ENCODE data around the gene RAB23. TPM values are rescaled to one million over a fixed set of nuclear protein-coding genes. Genes with fewer than 3 reads are reported as not detected.

RAB23 gene
- total RNA-seq, 1 experiment from 2014 or later: 11.7 TPM

- no peak for TF ChIP-seq CTCF (IDR thresholded peaks at IDR 0.05 in 2 of 3, conservative IDR thresholded peaks at IDR 0.05 in 1 of 3; ENCODE audit: borderline replicate concordance in 1 of 3, insufficient read depth in 1 of 3, low read depth in 2 of 3, low read length in 2 of 3)
- no peak for TF ChIP-seq JUND (IDR thresholded peaks at IDR 0.05)
- no peak for TF ChIP-seq TCF7L2 (IDR thresholded peaks at IDR 0.05; ENCODE audit: borderline replicate concordance, extremely low read depth, insufficient read depth, insufficient read length)
- TF ChIP-seq ZNF274 (IDR thresholded peaks at IDR 0.05; ENCODE audit: low read depth, low read length): no peak
- TF ChIP-seq RAD21 (IDR thresholded peaks at IDR 0.05; ENCODE audit: low read depth): no peak
- TF ChIP-seq CBX3 (IDR thresholded peaks at IDR 0.05; ENCODE audit: low read depth): no peak
- no peak for TF ChIP-seq ZFX (IDR thresholded peaks at IDR 0.05)
- no peak for TF ChIP-seq EZH2phosphoT487 (IDR thresholded peaks at IDR 0.05; ENCODE audit: borderline replicate concordance)
- TF ChIP-seq ELF1 (IDR thresholded peaks at IDR 0.05; ENCODE audit: borderline replicate concordance, low read depth): no peak
- no peak for TF ChIP-seq MAX (IDR thresholded peaks at IDR 0.05)
- TF ChIP-seq EZH2 (IDR thresholded peaks at IDR 0.05): no peak
- no peak for TF ChIP-seq SIN3A (IDR thresholded peaks at IDR 0.05; ENCODE audit: low read depth)
Measured at GRCh38 chr6:57147401-57147800, 74.7 kb downstream of the RAB23 start (continued).

GRCh38 chr6:57143690-57144089, 78.4 kb downstream of the RAB23 start:
- intact Hi-C loops (cut with micrococcal nuclease): no loop called here
- no peaks in the 10 kb centered on the region for H4K20me1 ChIP-seq (ENCODE audit: insufficient read depth)
- ChIA-PET POLR2A (no interaction called here), CTCF (no interaction called here), RAD21 (ENCODE audit: low non-redundant PET in 1 of 2, low total read pairs in 2 of 2, uncharacterized antibody in 2 of 2, unreplicated experiment in 2 of 2) (no interaction called here)
- H3K9me3 ChIP-seq (ENCODE audit: control insufficient read depth in 1 of 2, insufficient read depth in 1 of 2, low read depth in 1 of 2, low read length in 2 of 2): no peaks in the 10 kb centered on the region
- no peak overlapping the region for H2AFZ ChIP-seq (ENCODE audit: low read depth, low read length, poor library complexity, severe bottlenecking)
- no peaks in the 10 kb centered on the region for H3K27me3 ChIP-seq (ENCODE audit: insufficient read depth, low read length)
- peaks cover 9 to 15% of the 10 kb centered on the region in 2 experiments; a peak in 2 of 4 replicates for H3K36me3 ChIP-seq (ENCODE audit: control insufficient read depth in 1 of 2, insufficient read depth in 2 of 2, low read length in 2 of 2)
- no peaks in the 10 kb centered on the region for H3K4me1 ChIP-seq (ENCODE audit: control insufficient read depth in 1 of 2, insufficient read depth in 2 of 2, low read length in 2 of 2)
- H3K9me2 ChIP-seq (ENCODE audit: insufficient read depth): no peaks in the 10 kb centered on the region
- ATAC-seq: no peak
- TF ChIP-seq POLR2A (IDR thresholded peaks at IDR 0.05; ENCODE audit: borderline replicate concordance, extremely low read depth, insufficient read depth, insufficient read length) (no peak), EZH2phosphoT487 (IDR thresholded peaks at IDR 0.05; ENCODE audit: borderline replicate concordance) (no peak), FOSL1 (IDR thresholded peaks at IDR 0.05; ENCODE audit: low read depth) (no peak), POLR2AphosphoS5 (IDR thresholded peaks at IDR 0.05; ENCODE audit: low read depth, low read length) (no peak), CEBPB (IDR thresholded peaks at IDR 0.05; ENCODE audit: low read depth) (no peak), TCF7L2 (IDR thresholded peaks at IDR 0.05; ENCODE audit: borderline replicate concordance, extremely low read depth, insufficient read depth, insufficient read length) (no peak), ZBTB33 (IDR thresholded peaks at IDR 0.05; ENCODE audit: extremely low read depth, insufficient replicate concordance, low read length) (no peak), YY1 (IDR thresholded peaks at IDR 0.05; ENCODE audit: extremely low read depth, insufficient replicate concordance, low read depth, low read length) (no peak), ATF3 (IDR thresholded peaks at IDR 0.05) (no peak), ZFX (IDR thresholded peaks at IDR 0.05) (no peak)
- BruUV-seq (replicated peaks): no TSS peak
- no peak for DNase-seq (ENCODE audit: low read depth, low spot score)
- no peak overlapping the region for H3K27ac ChIP-seq (ENCODE audit: low read depth, low read length)
- H3K4me3 ChIP-seq (replicated peaks in 1 of 2; ENCODE audit: low read depth in 1 of 2, low read length in 2 of 2): no peak overlapping the region
- H3K79me2 ChIP-seq (ENCODE audit: insufficient read depth, low read length): no peaks in the 10 kb centered on the region
- no peak overlapping the region for H3K9ac ChIP-seq (ENCODE audit: low read length)
- no peak overlapping the region for H3K4me2 ChIP-seq (ENCODE audit: low read length)

All from HCT116 (cell line).